Stimulated activated CD8-positive, alpha-beta memory T cell treated with anti-CD3 and anti-CD28 coated beads, Interleukin-7, amount 100 ng/mL, for 4 hours (primary cell): ENCODE measurements around the gene RFC5.
"Not testable (repeated sequence)": the region's sequence is repeated elsewhere in the genome, so short reads cannot be mapped to it uniquely, and the experiment has no call there.

Source experiments
- DNase-seq, 2 donors: peaks; one replicate each; pipeline ENCODE4 v3.0.0-alpha.2; 2020; ENCODE audit warnings: low read depth in 2 of 2

RFC5 gene

GRCh38 chr12:118016424-118017264, at the start of gene RFC5:
Gene RFC5, plus strand, starts transcription at chr12:118016703. Its CDS starts 125 bp downstream, at chr12:118016828.
- DNase-seq: peak; percentile 94 to 97

GRCh38 chr12:117967043-117967442, 49.5 kb upstream of the RFC5 start:
- no peak for DNase-seq

- DNase-seq: no peak
These were observed 49.0 kb upstream of the RFC5 start for GRCh38 chr12:117967512-117967911.

- no peak for DNase-seq
These were observed 48.2 kb upstream of the RFC5 start for GRCh38 chr12:117968151-117968789.

GRCh38 chr12:117968826-117969659, 47.5 kb upstream of the RFC5 start, which contains the start of gene KSR2:
Gene KSR2, minus strand, starts transcription at chr12:117968990. Its CDS starts 735 bp downstream, at chr12:117968255.
- DNase-seq: peak; percentile 7 to 26

GRCh38 chr12:117970334-117970733, 46.2 kb upstream of the RFC5 start:
- DNase-seq: no peak

- no peak for DNase-seq
These were observed 44.2 kb upstream of the RFC5 start for GRCh38 chr12:117972301-117972700.

GRCh38 chr12:117975006-117975405, 41.5 kb upstream of the RFC5 start:
- no peak for DNase-seq

- no peak for DNase-seq
These were observed 39.1 kb upstream of the RFC5 start for GRCh38 chr12:117977373-117977772.

- no peak for DNase-seq
These were observed 35.9 kb upstream of the RFC5 start for GRCh38 chr12:117980616-117981015.

GRCh38 chr12:117981267-117981666, 35.2 kb upstream of the RFC5 start:
- DNase-seq: no peak

GRCh38 chr12:117985182-117985581, 31.3 kb upstream of the RFC5 start:
- DNase-seq: no peak

- no peak for DNase-seq
These were observed 29.6 kb upstream of the RFC5 start for GRCh38 chr12:117986705-117987469.

GRCh38 chr12:117994551-117995438, 21.7 kb upstream of the RFC5 start:
- no peak for DNase-seq

GRCh38 chr12:117998719-117999118, 17.8 kb upstream of the RFC5 start:
- no peak for DNase-seq

- DNase-seq: not testable (repeated sequence)
These were observed 16.7 kb upstream of the RFC5 start for GRCh38 chr12:117999806-118000205.

- no peak for DNase-seq
These were observed 5.6 kb upstream of the RFC5 start for GRCh38 chr12:118010903-118011302.

GRCh38 chr12:118011377-118011776, 5.1 kb upstream of the RFC5 start:
- DNase-seq: no peak

- DNase-seq: no peak
These were observed 4.5 kb upstream of the RFC5 start for GRCh38 chr12:118011961-118012360.

- no peak for DNase-seq
These were observed 3.2 kb upstream of the RFC5 start for GRCh38 chr12:118013283-118013682.
